ENCODE measurements around the gene KRTAP5-6. TPM values are rescaled to one million over a fixed set of nuclear protein-coding genes. Genes with fewer than 3 reads are reported as not detected.

KRTAP5-6 gene
- total RNA-seq, 2 donors from 2014 or later, result not detected

GRCh38 chr11:1714908-1715885, 18.2 kb downstream of the KRTAP5-6 start:
- H3K27me3 ChIP-seq (replicated peaks; ENCODE audit: insufficient read depth), result no peaks in the 10 kb centered on the region
- no peaks in the 10 kb centered on the region for H3K36me3 ChIP-seq
- H3K4me3 ChIP-seq, result no peak overlapping the region
- H3K9me3 ChIP-seq, result no peaks in the 10 kb centered on the region
- 83% methylated on average over 24 of the region's 24 CpGs for WGBS
- H3K27ac ChIP-seq, result no peak overlapping the region
- TF ChIP-seq POLR2A (IDR thresholded peaks at IDR 0.05), result no peak
- no peak for TF ChIP-seq POLR2AphosphoS5 (IDR thresholded peaks at IDR 0.05)
- TF ChIP-seq, protein P1, sequence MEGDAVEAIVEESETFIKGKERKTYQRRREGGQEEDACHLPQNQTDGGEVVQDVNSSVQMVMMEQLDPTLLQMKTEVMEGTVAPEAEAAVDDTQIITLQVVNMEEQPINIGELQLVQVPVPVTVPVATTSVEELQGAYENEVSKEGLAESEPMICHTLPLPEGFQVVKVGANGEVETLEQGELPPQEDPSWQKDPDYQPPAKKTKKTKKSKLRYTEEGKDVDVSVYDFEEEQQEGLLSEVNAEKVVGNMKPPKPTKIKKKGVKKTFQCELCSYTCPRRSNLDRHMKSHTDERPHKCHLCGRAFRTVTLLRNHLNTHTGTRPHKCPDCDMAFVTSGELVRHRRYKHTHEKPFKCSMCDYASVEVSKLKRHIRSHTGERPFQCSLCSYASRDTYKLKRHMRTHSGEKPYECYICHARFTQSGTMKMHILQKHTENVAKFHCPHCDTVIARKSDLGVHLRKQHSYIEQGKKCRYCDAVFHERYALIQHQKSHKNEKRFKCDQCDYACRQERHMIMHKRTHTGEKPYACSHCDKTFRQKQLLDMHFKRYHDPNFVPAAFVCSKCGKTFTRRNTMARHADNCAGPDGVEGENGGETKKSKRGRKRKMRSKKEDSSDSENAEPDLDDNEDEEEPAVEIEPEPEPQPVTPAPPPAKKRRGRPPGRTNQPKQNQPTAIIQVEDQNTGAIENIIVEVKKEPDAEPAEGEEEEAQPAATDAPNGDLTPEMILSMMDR (IDR thresholded peaks at IDR 0.05), result no peak
- DNase-seq (ENCODE audit: low spot score), result no peak
- intact Hi-C loops (cut with DNase I), result no loop called here
- no peaks in the 10 kb centered on the region for H3K4me1 ChIP-seq (replicated peaks)

DNA sequence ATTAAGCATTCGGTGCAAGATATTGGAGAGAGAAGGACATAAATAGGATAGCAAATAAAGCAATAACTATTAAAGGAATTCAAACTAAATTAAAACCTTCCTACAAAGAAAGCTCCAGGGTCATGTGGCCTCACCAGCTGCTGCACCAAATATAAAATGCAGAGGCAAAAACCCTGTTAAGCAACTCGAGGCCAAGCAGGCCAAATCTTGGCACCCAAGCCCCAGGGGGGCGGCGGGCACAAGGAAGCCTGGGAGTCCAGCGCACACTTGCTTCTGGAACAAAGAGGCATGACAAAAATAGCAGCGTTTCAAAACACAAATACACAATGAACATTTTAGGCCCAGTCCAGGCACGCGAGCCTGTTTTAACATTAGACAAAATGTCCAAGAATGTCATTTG, 20.8 kb downstream of the KRTAP5-6 start:
- no peaks in the 10 kb centered on the region for H3K9me3 ChIP-seq
- 47% methylated on average over 8 of the region's 8 CpGs for WGBS
- no peak overlapping the region for H3K27ac ChIP-seq
- DNase-seq (ENCODE audit: low spot score), result no peak
- H3K4me3 ChIP-seq, result no peak overlapping the region
- no peaks in the 10 kb centered on the region for H3K27me3 ChIP-seq (replicated peaks; ENCODE audit: insufficient read depth)
- H3K4me1 ChIP-seq (replicated peaks), result no peaks in the 10 kb centered on the region
- H3K36me3 ChIP-seq, result no peaks in the 10 kb centered on the region
- intact Hi-C loops (cut with DNase I), result no loop called here
- TF ChIP-seq POLR2AphosphoS5 (IDR thresholded peaks at IDR 0.05), result peak; percentile 42
- TF ChIP-seq, protein P1 (IDR thresholded peaks at IDR 0.05), result no peak
- TF ChIP-seq POLR2A (IDR thresholded peaks at IDR 0.05), result no peak

GRCh38 chr11:1718326-1718725, 21.3 kb downstream of the KRTAP5-6 start:
- intact Hi-C loops (cut with DNase I), result no loop called here
- Histone ChIP-seq H3K4me1 (replicated peaks) (no peaks in the 10 kb centered on the region), H3K27me3 (replicated peaks; ENCODE audit: insufficient read depth) (no peaks in the 10 kb centered on the region), H3K9me3 (no peaks in the 10 kb centered on the region), H3K36me3 (no peaks in the 10 kb centered on the region), H3K27ac (no peak overlapping the region), H3K4me3 (no peak overlapping the region)
- TF ChIP-seq POLR2AphosphoS5 (IDR thresholded peaks at IDR 0.05) (no peak), POLR2A (IDR thresholded peaks at IDR 0.05) (no peak)
- TF ChIP-seq, protein P1 (IDR thresholded peaks at IDR 0.05), result no peak
- 88% methylated on average over 15 of the region's 15 CpGs for WGBS
- no peak for DNase-seq (ENCODE audit: low spot score)

- no peak overlapping the region for H3K27ac ChIP-seq
- H3K9me3 ChIP-seq, result no peaks in the 10 kb centered on the region
- no peaks in the 10 kb centered on the region for H3K36me3 ChIP-seq
- H3K27me3 ChIP-seq (replicated peaks; ENCODE audit: insufficient read depth), result no peaks in the 10 kb centered on the region
- DNase-seq (ENCODE audit: low spot score), result no peak
- no peaks in the 10 kb centered on the region for H3K4me1 ChIP-seq (replicated peaks)
- intact Hi-C loops (cut with DNase I), result no loop called here
- no peak overlapping the region for H3K4me3 ChIP-seq
- TF ChIP-seq, protein P1 (IDR thresholded peaks at IDR 0.05), result no peak
- no peak for TF ChIP-seq POLR2A (IDR thresholded peaks at IDR 0.05)
- no peak for TF ChIP-seq POLR2AphosphoS5 (IDR thresholded peaks at IDR 0.05)
- 64% methylated on average over 8 of the region's 8 CpGs for WGBS
Observed at GRCh38 chr11:1719781-1720180, 22.8 kb downstream of the KRTAP5-6 start.

Measured in prostate gland (tissue), 2 donors.